HepG2 (cell line): ENCODE results near the gene EFNA3. TPM values are rescaled to one million over a fixed set of nuclear protein-coding genes. Genes with fewer than 3 reads are reported as not detected.

Experiments used
- GMEB1 ChIP-seq: sonication (generic); formaldehyde crosslinking; IDR thresholded peaks from 2 replicates; pipeline ENCODE4 v1.5.1; 2020; ENCODE audit warnings: missing genetic modification reagents, mild to moderate bottlenecking, borderline replicate concordance
- NFIB ChIP-seq: sonication (generic); formaldehyde crosslinking; IDR thresholded peaks from 2 replicates; pipeline ENCODE4 v1.9.0; 2021; ENCODE audit warnings: missing genetic modification reagents, mild to moderate bottlenecking, borderline replicate concordance
- ZNF234 ChIP-seq: sonication (generic); formaldehyde crosslinking; conservative IDR thresholded peaks from 2 replicates; pipeline ENCODE4 v1.5.1; 2020; ENCODE audit warnings: mild to moderate bottlenecking, missing genetic modification reagents
- polyA plus RNA-seq, 8 experiments: library from polyadenylated mRNA; depleted of rRNA in 3 of 8; stranded (reverse) in 7 of 8; unstranded in 1 of 8; fragments of >200 nt; fragmentation: Illumina TruSeq in 4 of 8; extraction: Trizol in 4 of 8; gene quantifications; 2 replicates each; pipeline versions ENCODE4 v1.2.1 to v1.2.3, GENCODE V29; 2011 to 2016; ENCODE audit warnings: low read depth in 4 of 8, missing spikeins in 1 of 8, mixed read lengths in 1 of 8; ENCODE audit not compliant: insufficient read depth in 1 of 8
- total RNA-seq, 5 experiments: library from RNA; depleted of rRNA; stranded (reverse); fragments of >200 nt; fragmentation: Illumina TruSeq; extraction: Trizol; gene quantifications; 2 replicates each; pipeline ENCODE4 v1.2.3, GENCODE V29; 2016; ENCODE audit warnings: low read depth in 1 of 5
- TF ChIP-seq, protein P1 (sequence below): sonication (generic); formaldehyde crosslinking; IDR thresholded peaks from 2 replicates; pipeline ENCODE4 v1.4.0; 2020; ENCODE audit warnings: missing genetic modification reagents
- TF ChIP-seq, protein P2 (sequence below): sonication (generic); formaldehyde crosslinking; IDR thresholded peaks from 2 replicates; pipeline ENCODE4 v1.4.0; 2020; ENCODE audit warnings: mild to moderate bottlenecking, missing genetic modification reagents
- TF ChIP-seq, protein P3 (sequence below): sonication (generic); formaldehyde crosslinking; IDR thresholded peaks from 2 replicates; pipeline ENCODE4 v1.5.0; 2020; ENCODE audit warnings: mild to moderate bottlenecking, missing genetic modification reagents, borderline replicate concordance

EFNA3 gene
- total and polyA plus RNA-seq, 2 of the 13 experiments (the other 11 are each of a cell fraction or from before 2014, with no cell fraction given): 1.0 to 5.7 TPM

DNA sequence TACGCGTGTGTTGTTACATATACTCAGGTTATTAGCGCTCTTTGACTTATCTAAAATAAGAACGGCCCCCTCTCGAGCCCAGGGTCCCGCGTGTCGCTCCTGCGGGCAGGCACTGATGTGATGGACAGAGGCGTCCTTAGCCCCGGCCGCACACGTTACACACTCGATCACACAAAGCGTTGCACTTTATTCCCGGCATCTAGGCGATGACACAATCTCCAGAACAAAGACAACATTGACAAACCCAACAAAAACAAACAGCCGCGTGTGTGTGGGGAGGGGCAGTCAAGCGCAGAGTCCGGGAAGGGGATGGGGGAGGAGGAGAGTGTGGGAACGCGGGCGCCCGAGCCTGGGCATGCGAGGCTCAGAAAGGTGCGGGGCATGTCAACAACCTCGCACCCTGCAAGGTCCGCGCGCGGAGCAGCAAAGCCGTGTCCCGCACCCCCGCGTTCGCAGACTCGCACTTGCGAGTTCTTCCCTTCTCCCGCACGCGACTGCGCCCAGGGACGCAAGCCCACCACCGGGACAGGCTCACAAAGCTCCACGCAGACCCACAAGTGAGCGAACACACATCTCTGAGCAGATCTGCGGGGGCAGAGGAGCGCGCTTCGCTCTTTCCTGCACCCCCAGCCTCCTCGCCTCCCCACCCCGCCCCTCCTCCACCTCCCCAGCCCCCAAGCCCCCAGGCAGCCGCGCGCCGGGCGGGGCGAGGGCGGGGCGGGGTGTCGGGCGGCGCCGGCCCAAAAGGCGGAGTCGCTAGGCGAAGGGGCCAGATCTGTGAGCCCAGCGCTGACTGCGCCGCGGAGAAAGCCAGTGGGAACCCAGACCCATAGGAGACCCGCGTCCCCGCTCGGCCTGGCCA, 48.7 kb downstream of the EFNA3 start, which contains the start of gene EFNA1 (continued):
- TF ChIP-seq ZNF234 (CRISPR knock-in tag): peak; percentile 67; the same call in 1 of the 2 replicates
- TF ChIP-seq, protein P1, sequence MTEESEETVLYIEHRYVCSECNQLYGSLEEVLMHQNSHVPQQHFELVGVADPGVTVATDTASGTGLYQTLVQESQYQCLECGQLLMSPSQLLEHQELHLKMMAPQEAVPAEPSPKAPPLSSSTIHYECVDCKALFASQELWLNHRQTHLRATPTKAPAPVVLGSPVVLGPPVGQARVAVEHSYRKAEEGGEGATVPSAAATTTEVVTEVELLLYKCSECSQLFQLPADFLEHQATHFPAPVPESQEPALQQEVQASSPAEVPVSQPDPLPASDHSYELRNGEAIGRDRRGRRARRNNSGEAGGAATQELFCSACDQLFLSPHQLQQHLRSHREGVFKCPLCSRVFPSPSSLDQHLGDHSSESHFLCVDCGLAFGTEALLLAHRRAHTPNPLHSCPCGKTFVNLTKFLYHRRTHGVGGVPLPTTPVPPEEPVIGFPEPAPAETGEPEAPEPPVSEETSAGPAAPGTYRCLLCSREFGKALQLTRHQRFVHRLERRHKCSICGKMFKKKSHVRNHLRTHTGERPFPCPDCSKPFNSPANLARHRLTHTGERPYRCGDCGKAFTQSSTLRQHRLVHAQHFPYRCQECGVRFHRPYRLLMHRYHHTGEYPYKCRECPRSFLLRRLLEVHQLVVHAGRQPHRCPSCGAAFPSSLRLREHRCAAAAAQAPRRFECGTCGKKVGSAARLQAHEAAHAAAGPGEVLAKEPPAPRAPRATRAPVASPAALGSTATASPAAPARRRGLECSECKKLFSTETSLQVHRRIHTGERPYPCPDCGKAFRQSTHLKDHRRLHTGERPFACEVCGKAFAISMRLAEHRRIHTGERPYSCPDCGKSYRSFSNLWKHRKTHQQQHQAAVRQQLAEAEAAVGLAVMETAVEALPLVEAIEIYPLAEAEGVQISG (CRISPR knock-in tag): peak; percentile 74
- TF ChIP-seq, protein P2, sequence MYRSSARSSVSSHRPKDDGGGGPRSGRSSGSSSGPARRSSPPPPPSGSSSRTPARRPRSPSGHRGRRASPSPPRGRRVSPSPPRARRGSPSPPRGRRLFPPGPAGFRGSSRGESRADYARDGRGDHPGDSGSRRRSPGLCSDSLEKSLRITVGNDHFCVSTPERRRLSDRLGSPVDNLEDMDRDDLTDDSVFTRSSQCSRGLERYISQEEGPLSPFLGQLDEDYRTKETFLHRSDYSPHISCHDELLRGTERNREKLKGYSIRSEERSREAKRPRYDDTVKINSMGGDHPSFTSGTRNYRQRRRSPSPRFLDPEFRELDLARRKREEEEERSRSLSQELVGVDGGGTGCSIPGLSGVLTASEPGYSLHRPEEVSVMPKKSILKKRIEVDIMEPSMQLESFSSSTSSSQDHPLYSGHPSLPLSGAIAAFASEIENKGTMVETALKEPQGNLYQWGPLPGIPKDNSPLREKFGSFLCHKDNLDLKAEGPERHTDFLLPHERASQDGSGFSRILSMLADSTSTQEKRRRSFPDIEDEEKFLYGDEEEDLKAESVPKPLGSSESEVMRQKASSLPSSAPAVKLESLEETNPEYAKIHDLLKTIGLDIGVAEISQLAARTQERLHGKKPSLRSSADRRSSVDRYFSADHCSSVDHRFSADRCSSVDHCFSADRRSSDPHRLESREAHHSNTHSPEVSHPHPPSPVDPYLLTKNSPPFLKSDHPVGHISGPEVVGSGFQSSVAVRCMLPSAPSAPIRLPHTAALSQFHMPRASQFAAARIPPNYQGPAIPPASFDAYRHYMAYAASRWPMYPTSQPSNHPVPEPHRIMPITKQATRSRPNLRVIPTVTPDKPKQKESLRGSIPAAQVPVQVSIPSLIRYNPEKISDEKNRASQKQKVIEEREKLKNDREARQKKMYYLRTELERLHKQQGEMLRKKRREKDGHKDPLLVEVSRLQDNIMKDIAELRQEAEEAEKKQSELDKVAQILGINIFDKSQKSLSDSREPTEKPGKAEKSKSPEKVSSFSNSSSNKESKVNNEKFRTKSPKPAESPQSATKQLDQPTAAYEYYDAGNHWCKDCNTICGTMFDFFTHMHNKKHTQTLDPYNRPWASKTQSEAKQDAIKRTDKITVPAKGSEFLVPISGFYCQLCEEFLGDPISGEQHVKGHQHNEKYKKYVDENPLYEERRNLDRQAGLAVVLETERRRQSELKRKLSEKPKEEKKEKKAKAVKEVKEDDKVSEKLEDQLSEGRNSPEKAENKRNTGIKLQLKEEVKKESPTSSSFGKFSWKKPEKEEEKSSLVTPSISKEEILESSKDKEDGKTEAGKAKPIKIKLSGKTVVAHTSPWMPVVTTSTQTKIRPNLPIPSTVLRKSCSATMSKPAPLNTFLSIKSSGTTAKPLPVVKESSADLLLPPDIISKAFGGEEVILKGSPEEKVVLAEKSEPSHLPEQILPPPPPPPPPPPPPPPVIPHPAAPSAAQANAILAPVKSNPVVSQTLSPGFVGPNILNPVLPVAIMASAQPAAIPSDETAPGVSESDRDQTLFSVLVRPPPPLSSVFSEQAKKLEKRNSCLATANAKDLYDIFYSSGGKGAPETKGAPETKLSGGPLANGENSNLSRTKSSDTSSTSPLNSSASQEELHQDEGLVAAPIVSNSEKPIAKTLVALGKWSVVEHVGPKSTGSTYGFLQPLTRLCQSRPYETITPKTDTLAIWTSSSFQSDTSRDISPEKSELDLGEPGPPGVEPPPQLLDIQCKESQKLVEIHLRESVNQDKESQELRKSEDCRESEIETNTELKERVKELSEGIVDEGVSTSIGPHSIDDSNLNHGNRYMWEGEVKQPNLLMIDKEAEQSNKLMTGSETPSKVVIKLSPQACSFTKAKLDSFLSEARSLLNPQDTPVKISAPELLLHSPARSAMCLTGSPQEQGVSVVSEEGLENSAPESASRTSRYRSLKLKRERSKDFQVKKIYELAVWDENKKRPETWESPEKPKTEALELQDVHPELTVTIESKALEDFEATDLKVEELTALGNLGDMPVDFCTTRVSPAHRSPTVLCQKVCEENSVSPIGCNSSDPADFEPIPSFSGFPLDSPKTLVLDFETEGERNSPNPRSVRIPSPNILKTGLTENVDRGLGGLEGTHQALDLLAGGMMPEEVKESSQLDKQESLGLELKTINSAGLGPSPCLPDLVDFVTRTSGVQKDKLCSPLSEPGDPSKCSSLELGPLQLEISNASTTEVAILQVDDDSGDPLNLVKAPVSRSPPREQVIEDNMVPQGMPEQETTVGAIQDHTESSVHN (CRISPR knock-in tag): peak; percentile 30; the same call in 1 of the 2 replicates
- no peak for TF ChIP-seq NFIB (CRISPR knock-in tag)
- TF ChIP-seq, protein P3, sequence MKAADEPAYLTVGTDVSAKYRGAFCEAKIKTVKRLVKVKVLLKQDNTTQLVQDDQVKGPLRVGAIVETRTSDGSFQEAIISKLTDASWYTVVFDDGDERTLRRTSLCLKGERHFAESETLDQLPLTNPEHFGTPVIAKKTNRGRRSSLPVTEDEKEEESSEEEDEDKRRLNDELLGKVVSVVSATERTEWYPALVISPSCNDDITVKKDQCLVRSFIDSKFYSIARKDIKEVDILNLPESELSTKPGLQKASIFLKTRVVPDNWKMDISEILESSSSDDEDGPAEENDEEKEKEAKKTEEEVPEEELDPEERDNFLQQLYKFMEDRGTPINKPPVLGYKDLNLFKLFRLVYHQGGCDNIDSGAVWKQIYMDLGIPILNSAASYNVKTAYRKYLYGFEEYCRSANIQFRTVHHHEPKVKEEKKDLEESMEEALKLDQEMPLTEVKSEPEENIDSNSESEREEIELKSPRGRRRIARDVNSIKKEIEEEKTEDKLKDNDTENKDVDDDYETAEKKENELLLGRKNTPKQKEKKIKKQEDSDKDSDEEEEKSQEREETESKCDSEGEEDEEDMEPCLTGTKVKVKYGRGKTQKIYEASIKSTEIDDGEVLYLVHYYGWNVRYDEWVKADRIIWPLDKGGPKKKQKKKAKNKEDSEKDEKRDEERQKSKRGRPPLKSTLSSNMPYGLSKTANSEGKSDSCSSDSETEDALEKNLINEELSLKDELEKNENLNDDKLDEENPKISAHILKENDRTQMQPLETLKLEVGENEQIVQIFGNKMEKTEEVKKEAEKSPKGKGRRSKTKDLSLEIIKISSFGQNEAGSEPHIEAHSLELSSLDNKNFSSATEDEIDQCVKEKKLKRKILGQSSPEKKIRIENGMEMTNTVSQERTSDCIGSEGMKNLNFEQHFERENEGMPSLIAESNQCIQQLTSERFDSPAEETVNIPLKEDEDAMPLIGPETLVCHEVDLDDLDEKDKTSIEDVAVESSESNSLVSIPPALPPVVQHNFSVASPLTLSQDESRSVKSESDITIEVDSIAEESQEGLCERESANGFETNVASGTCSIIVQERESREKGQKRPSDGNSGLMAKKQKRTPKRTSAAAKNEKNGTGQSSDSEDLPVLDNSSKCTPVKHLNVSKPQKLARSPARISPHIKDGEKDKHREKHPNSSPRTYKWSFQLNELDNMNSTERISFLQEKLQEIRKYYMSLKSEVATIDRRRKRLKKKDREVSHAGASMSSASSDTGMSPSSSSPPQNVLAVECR (CRISPR knock-in tag): peak; percentile 77; the same call in 1 of the 2 replicates
- TF ChIP-seq GMEB1 (CRISPR knock-in tag): peak; percentile 46; the same call in 1 of the 2 replicates
